ENCODE measurements around the gene RAE1. TPM values are rescaled to one million over a fixed set of nuclear protein-coding genes. Genes with fewer than 3 reads are reported as not detected.

The RAE1 gene, protein sequence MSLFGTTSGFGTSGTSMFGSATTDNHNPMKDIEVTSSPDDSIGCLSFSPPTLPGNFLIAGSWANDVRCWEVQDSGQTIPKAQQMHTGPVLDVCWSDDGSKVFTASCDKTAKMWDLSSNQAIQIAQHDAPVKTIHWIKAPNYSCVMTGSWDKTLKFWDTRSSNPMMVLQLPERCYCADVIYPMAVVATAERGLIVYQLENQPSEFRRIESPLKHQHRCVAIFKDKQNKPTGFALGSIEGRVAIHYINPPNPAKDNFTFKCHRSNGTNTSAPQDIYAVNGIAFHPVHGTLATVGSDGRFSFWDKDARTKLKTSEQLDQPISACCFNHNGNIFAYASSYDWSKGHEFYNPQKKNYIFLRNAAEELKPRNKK
- 10 to 100 TPM; 25.1 to 31.4 (median 28.3) TPM for total RNA-seq (2021; fragmentation: NEBNext Ultra II Directional; extraction: Animal tissue kit (Norgen Biotek cat#: 25700))
- long read RNA-seq, transcript RAE1-203 (12 exons, 2,639 nt): major isoform, 55 of 66 reads
- long read RNA-seq, partial matches to known transcripts: 2 of 66 reads
- long read RNA-seq, other reads (novel, unspliced or antisense): 8 of 66 reads

DNA sequence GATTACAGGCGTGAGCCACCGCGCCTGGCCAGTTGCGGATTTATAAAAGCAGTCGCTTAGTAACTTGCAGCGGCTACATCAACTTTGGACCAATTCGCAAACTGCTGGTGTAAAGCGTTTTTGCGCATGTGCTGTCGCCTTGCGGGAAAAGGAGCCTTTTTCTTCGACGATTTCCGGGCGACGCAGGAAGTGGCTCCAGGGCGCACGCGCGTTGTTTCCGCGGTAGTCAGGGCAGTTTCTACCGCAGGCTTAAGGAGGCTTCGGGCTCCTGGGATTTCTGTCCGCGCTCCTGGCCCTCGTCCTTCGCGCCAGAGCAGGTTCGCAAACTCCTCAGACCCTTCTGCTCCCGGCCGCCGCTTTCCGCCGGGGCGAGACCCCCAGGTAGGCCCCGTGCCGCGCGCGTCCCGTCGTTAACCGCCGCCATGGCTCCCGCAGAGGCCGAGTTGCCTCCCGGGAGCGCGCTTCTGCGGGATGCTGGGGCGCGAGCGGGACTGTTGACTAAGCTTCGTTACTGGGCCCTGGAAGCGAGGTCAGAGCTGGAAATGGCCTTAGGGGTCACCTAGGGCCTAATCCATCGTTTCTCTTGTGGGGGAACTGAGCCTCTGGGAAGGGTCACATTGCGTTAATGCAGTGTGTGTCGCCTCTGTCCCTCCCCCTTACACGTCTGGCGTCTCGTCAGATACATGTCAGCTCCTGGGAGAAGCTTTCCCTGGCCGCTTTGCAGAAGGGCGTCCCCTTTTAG lies at the start of gene RAE1:
Gene RAE1, plus strand, starts transcription at position 214 of the 742 bp plus-strand sequence. CDS start 2,784 bp downstream, outside the sequence.
- H3K4me1 Mint-ChIP-seq (ENCODE audit: low read depth): peaks cover 30% of the 10 kb centered on the region
- peaks cover 24% of the 10 kb centered on the region for H3K36me3 Mint-ChIP-seq (ENCODE audit: low read depth)
- H3K9me3 Mint-ChIP-seq: no peaks in the 10 kb centered on the region
- TF ChIP-seq, protein P1, sequence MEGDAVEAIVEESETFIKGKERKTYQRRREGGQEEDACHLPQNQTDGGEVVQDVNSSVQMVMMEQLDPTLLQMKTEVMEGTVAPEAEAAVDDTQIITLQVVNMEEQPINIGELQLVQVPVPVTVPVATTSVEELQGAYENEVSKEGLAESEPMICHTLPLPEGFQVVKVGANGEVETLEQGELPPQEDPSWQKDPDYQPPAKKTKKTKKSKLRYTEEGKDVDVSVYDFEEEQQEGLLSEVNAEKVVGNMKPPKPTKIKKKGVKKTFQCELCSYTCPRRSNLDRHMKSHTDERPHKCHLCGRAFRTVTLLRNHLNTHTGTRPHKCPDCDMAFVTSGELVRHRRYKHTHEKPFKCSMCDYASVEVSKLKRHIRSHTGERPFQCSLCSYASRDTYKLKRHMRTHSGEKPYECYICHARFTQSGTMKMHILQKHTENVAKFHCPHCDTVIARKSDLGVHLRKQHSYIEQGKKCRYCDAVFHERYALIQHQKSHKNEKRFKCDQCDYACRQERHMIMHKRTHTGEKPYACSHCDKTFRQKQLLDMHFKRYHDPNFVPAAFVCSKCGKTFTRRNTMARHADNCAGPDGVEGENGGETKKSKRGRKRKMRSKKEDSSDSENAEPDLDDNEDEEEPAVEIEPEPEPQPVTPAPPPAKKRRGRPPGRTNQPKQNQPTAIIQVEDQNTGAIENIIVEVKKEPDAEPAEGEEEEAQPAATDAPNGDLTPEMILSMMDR (IDR thresholded peaks at IDR 0.05): no peak
- peak within 1 kb of the TSS; percentile 91 for H3K27ac Mint-ChIP-seq
- H3K27me3 Mint-ChIP-seq (ENCODE audit: insufficient read depth): no peaks in the 10 kb centered on the region; the same call in 1 of the 2 replicates
- peak within 1 kb of the TSS; percentile 97 for H3K4me3 Mint-ChIP-seq
- DNase-seq: peak; percentile 91

DNA sequence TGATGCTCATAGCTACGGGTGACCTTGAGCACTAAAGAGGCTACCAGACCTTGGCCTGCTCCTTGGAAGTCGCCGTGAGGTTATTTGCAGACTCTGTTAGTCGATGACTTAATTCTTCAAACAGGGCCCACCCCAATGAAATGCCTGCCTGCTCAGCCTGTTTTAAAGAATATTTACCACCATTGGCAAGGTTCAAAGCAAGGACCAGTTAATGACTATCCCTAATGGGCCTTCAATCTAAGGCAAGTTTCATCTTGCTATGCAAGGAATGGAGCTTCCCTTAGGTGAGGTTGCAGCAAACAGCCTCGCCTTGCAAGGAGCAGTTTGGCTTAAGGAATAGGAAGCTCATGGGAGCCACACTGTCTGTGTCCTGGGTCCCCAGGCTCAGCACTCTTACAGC lies 44.3 kb upstream of the RAE1 start:
- Mint-ChIP-seq H3K27ac (no peak overlapping the region), H3K4me3 (no peak overlapping the region), H3K27me3 (ENCODE audit: insufficient read depth) (peaks cover 36% of the 10 kb centered on the region), H3K36me3 (ENCODE audit: low read depth) (no peaks in the 10 kb centered on the region), H3K9me3 (no peaks in the 10 kb centered on the region), H3K4me1 (ENCODE audit: low read depth) (no peaks in the 10 kb centered on the region)
- TF ChIP-seq, protein P1 (IDR thresholded peaks at IDR 0.05): no peak
- DNase-seq: no peak

DNA sequence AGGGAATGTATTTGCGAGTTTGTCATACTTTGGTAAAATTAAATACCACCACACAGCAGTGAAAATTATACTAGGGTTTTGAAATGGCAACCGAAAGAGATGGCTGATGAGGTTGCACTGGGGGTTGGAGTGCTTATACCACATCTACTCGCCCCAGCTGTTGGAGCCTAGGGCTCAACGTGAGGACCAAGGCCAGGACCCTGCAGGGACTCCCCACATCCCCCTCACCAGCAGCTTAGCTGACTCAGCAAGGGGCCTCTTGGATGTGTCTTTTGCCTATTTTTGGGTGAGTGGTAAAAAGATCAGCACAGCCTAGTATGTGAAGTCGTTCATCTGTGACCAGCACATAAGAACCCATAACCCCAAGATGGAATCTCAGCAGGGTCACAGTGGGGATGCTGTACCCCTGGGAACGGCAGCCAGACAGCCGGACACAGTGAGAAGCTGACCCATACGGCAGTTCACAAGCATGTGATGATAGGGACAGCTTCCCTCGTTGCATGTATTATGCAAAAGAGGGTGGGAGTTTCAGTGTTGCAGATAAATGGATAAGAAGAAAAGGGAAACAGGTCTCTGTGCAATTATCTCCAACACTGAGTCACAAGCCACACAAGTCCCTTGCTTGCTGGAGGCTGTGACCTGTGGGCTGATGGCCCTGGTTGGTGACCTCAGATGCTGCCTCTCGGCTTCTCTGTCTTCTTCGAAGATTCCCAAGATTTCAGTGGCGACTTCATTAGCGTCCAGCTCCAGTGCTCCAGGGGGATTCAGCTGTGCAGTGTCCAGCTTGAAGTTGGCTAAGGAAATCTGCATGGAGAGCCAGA lies 42.4 kb upstream of the RAE1 start:
- Mint-ChIP-seq H3K4me1 (ENCODE audit: low read depth) (no peaks in the 10 kb centered on the region), H3K27ac (no peak overlapping the region), H3K4me3 (no peak overlapping the region), H3K36me3 (ENCODE audit: low read depth) (no peaks in the 10 kb centered on the region), H3K27me3 (ENCODE audit: insufficient read depth) (peaks cover 31% of the 10 kb centered on the region), H3K9me3 (no peaks in the 10 kb centered on the region)
- DNase-seq: no peak
- TF ChIP-seq, protein P1 (IDR thresholded peaks at IDR 0.05): no peak

DNA sequence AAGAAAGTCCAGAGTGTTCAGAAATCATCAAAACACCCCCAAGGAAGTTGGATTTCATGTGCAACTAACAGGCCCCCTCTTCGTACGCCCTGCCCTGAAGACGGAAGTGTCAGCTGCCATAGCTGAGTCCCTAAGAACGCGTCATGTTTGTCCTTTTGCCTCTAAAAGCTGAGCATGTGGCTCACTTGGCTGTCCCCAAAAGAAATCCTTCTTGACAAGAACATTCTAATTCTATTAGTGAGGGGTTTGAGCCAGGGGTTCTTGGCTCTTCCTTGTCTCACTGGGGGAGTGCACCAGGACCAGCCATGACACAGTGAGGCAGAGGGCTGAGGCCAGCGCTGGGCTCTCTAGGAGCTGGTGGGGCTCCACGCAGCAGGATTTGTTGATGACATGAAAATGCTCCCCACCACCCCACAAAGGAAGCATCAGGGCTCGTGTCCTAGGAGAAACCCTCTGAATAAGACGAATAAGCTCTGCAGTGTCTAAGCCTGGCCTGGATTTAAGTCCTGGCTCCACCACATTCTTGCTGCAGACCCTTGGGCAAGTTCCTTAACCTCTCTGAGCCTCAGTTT lies 41.4 kb upstream of the RAE1 start:
- TF ChIP-seq, protein P1 (IDR thresholded peaks at IDR 0.05): no peak
- no peaks in the 10 kb centered on the region for H3K36me3 Mint-ChIP-seq (ENCODE audit: low read depth)
- peaks cover 29% of the 10 kb centered on the region for H3K27me3 Mint-ChIP-seq (ENCODE audit: insufficient read depth)
- H3K4me3 Mint-ChIP-seq: no peak overlapping the region
- no peak overlapping the region for H3K27ac Mint-ChIP-seq
- H3K4me1 Mint-ChIP-seq (ENCODE audit: low read depth): no peaks in the 10 kb centered on the region
- H3K9me3 Mint-ChIP-seq: no peaks in the 10 kb centered on the region
- no peak for DNase-seq

Data from HFFc6 (cell line).